GM21619 (cell line): ENCODE results near the gene DNAH14.
A peak's percentile ranks its signal among the peaks of the same experiment; 100 is the strongest.

Source experiments
- ATAC-seq: cut with Tn5 transposase; IDR thresholded peaks from one replicate; pipeline ENCODE4 v1.9.1; 2021; ENCODE audit not compliant: unreplicated experiment

The DNAH14 gene

DNA sequence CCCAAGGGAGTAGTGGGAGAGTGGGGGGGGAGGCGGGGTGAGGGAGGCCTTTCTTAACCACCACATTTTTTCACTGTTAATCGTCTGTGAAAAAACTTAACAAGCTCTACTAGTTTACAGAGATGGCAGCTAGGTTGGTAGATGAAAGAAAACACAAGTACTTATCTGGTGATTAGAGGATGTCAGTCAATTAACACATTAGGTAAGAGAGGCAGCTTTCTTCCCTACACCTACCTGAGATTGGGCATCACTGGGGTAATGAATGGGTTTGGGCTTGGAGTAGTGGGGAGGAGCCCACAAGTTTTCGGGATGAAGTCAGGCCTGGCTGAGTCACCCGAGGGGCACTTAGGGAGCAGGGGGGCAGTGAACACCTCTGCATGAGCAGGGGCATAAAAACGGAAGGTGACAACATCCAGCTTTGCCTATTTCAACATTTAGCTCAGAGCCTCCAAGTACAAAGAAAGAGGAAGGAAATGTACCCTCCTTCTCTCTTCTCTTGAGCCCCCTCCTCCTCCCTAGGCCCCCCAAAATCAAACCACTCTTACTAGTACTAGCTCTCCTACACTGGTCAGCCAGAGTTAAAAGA lies 495.8 kb downstream of the DNAH14 start:
- ATAC-seq: no peak

- ATAC-seq: no peak
Measured at GRCh38 chr1:225426395-225427234, 497.1 kb downstream of the DNAH14 start.

DNA sequence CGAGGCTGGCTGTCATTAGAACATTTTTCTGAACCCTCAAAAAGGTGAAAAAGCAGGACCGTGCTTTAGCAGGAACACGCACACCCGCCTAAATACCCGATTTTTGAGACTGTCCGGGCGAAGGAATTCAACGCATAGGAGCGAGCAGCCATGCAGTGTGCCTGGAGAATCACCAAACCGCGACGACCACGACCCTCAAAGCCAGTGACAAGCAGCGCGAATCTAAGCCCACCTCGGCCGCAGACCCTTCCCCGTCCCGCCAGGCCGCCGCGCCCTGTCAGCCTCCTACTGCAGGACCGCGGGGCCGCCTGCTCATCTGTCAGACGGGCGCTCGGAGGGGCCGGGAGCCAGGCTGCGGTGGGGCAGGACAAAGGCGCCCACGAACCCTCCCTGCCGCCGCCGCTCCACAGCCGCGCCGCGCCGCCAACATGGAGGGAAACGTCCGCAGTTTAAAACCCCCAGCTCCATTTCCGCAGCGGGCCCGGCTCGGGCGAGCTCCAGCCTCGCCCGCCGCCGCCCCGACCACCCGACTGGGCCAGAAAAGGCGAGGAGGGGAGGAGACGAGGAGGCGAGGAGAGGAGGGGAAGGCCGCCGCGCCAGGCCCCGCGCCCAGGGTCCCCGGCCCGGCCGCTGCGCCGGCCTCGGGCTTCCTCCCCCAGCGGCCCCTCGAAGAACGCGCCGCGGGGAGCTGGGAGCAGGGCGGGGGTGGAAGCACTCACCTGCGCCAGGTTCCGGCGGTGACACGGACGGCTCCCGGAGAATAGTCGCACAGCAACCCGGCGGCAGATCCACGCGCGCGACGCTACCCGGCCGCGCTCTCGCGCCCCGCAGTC lies 498.0 kb downstream of the DNAH14 start, which contains the start of gene LBR:
Gene LBR (minus strand): TSS at position 804 of the 833 bp plus-strand sequence. CDS start 3,963 bp downstream, outside the sequence.
- ATAC-seq: peak; percentile 30

GRCh38 chr1:225428068-225428880 lies 498.8 kb downstream of the DNAH14 start:
- ATAC-seq: peak; percentile 86

GRCh38 chr1:225428881-225429455 lies 499.5 kb downstream of the DNAH14 start:
- no peak for ATAC-seq

GRCh38 chr1:225430301-225430700 lies 500.8 kb downstream of the DNAH14 start:
- no peak for ATAC-seq

DNA sequence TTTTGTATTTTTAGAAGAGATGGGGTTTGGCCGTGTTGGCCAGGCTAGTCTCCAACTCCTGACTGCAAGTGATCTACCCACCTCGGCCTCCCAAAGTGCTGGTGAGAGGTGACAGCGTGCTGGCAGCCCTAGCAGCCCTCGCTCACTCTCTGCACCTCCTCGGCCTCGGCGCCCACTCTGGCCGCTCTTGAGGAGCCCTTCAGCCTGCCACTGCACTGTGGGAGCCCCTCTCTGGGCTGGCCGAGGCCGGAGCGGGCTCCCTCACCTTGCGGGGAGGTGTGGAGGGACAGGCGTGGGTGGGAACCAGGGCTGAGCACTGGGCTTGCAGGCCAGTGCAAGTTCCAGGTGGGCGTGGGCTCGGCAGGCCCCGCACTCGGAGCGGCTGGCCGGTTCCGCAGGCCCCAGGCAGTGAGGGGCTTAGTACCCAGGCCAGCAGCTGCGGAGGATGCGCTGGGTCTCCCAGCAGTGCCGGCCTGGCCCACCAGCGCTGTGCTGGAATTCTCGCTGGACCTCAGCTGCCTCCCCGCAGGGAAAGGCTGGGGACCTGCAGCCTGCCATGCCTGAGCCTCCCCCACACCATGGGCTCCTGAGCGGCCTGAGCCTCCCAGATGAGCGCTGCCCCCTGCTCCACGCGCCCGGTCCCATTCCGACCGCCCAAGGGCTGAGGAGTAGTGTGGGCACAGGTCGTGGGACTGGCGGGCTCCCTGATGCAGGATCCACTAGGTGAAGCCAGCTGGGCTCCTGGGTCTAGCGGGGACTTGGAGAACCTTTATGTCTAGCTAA lies 501.8 kb downstream of the DNAH14 start:
- ATAC-seq: no peak

- no peak for ATAC-seq
Measured at GRCh38 chr1:225434046-225434445, 504.6 kb downstream of the DNAH14 start.

DNA sequence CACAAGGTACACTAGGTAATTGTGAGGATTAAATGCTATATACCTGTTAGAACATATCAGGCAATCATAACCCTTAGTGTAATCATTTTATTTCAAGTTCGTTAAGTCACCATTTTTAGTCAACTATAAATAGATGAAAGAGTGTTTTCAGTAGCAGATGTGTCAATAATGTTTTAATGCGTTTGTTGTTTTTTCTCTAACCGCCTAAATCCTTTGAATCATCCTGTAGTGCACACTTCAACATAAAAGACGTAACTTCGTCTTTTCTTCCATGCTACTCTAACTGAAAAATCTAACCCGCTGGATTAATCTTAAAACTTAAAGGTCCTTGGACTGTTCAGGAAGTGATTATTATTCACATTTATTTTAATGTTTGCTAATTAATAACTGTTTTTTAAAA lies 505.6 kb downstream of the DNAH14 start:
- no peak for ATAC-seq

DNA sequence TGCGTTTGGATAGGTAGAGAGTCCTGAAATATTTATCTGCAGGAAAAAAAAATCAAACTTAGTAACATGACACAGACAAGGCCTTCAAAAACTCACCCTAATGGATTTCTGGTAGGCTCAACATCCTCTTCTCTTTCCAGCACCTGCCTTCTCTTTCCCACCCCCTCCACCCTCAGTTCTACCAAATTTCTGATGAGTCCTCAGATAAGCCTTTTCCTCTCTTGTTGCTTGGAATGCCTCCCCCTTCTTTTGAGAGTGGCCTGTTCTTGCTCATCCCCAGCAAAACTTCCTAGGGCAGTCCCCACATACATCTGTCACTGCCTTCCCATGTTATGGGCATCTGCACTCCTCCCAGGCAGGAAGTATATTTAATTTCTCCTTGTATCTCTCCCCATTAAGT lies 506.0 kb downstream of the DNAH14 start:
- peak; percentile 16 for ATAC-seq

DNA sequence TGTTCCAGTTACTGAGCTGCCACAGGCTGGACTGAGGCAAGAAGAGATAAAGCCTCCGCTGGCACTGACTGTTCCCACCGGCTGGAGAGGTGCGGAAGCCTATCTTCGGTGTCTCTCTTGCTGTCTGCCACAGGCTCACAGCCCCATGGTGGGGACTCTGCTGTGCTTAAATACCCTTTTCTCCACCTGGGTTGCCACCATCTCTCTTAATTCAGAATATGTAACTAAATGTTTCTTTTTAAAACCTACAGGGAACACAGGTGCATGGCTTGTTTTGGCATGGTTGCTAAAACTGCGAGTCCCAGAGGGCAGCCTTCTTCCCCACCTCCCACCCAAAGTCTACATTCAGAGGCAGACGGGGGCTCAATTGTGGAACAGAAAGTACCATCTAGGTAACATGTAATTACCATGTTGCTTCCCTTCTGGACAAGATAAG lies 506.5 kb downstream of the DNAH14 start:
- ATAC-seq: peak; percentile 67

- no peak for ATAC-seq
Measured at GRCh38 chr1:225437710-225438437, 508.4 kb downstream of the DNAH14 start.

DNA sequence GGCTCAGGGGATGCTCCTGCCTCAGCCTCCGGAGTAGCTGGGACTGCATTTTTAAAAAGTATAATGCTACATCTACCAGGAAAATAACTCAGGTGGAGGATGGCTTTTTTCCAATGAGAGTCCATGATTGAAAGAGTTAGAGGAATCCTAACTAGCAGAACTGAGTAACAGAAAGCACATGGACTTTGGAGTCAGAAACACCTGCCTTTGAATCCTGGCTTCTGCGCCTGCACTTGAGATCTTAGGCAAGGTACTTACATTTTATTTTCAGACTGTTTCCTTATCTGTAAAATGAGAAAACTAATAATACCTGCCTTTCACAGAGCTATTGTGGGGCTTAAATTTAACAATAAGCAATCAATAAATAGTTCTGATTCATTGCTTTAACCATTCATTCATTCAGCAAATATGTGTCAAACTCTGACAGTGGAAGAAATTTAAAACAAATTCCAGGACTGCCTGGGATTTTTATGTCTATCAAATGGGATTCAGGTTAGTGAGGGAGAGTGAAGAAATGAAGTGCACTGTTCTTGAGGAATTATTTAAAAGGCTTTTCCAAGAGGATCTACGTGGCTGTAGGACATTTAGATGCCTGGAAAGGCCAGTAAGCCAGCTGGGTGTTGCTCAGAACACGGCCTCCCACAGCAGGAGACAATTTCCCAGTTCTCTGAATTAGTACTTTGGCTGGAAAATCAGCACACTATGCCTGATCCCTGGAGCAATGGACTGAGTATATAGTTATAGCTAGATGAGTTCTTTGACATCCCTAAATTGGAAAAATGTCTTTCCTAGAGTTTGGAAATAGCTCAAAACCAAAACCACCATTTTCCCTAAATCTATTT lies 511.1 kb downstream of the DNAH14 start:
- ATAC-seq: no peak

GRCh38 chr1:225441314-225442122 lies 512.0 kb downstream of the DNAH14 start:
- peak; percentile 34 for ATAC-seq

DNA sequence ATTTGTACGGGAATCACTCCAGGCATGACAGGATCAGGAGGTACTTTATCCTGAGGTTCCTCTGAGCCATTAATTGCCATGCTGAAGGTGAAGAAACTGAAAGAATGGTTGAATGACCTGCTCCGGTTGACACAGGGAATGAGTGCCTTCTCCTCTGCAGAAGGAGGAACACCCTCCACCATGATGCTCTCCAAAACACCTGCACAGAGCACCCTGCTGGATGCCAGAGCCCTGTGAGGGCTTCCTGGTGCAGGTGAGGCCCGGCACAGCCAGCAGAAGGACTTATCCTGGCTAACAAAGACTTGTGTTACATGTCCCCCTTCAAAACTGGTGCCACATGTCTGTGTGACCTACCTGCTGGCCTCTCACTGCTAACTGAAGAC lies 512.6 kb downstream of the DNAH14 start:
- ATAC-seq: no peak

DNA sequence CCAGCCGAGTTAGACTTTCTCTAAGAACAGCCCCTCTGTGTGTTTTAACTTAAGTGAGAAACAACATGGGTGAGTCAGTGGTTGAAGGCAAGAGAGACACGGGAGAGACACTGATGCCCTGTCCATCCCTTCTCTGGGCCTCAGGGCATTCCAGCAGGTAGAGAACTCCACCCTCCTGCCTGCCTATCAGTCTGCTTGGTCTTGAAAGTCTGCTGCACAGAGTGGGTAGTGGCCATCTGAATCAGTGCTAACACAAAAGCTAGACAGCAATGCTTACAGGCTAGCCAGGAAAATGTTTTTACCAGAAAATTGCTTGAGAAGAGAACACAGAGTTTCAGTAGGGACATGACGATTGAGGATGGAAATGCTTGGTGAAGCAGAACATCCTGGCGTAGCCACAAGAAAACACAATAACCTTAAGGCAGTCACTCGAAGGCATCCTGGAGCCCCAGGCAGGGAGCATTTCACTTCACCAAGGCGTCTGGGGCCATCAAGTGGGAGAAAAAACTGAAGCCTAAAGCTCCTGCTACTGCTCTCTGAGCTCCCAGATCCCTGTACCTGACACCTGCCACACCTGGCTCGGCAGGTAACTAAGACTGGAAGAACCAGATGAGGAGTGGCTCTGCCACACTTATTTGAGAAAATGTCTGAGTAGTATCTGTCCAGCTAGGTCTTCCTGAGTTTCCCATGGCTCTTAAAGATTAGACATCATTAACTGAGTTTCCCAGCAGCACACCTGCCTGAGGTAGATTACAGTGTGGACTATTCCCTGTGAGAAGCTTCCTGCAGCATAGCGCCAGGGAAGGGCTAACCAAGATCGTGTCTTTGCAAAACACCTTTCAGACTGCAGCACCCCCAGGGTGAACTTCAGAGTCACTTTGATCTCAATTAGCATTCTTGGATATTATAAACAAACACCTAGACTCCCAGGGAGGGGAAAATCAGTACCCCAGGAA lies 516.4 kb downstream of the DNAH14 start:
- no peak for ATAC-seq
